Skeletal muscle satellite cell (primary cell): ENCODE results near the gene RGS11.
"Not testable (repeated sequence)": the region's sequence is repeated elsewhere in the genome, so short reads cannot be mapped to it uniquely, and the experiment has no call there.

Experiments
- H3K27me3 ChIP-seq: 2 replicates; pipeline ENCODE4 v1.7.0; 2013; ENCODE audit warnings: low read length; ENCODE audit not compliant: control insufficient read depth, insufficient read depth
- H3K36me3 ChIP-seq: 2 replicates; pipeline ENCODE4 v1.7.0; 2013; ENCODE audit warnings: mild to moderate bottlenecking, control low read depth, low read length; ENCODE audit not compliant: insufficient read depth
- H3K4me1 ChIP-seq: 2 replicates; pipeline ENCODE4 v1.7.0; 2013; ENCODE audit warnings: low read length; ENCODE audit not compliant: control insufficient read depth, insufficient read depth
- H3K4me2 ChIP-seq: 2 replicates; pipeline ENCODE4 v1.7.0; 2013; ENCODE audit warnings: mild to moderate bottlenecking, low read length
- H3K4me3 ChIP-seq: 2 replicates; pipeline ENCODE4 v1.7.0; 2013; ENCODE audit warnings: low read length
- H3K9ac ChIP-seq: 2 replicates; pipeline ENCODE4 v1.7.0; 2013; ENCODE audit warnings: mild to moderate bottlenecking, low read depth, low read length, moderate library complexity
- H3K9me3 ChIP-seq: replicated peaks from 2 replicates; pipeline ENCODE4 v1.7.0; 2013; ENCODE audit warnings: mild to moderate bottlenecking, control low read depth, low read length

Gene RGS11

GRCh38 chr16:265002-265529 is 10.7 kb downstream of the RGS11 start:
- H3K4me2 ChIP-seq: no peak overlapping the region
- no peak overlapping the region for H3K4me3 ChIP-seq
- H3K4me1 ChIP-seq: peaks cover 5% of the 10 kb centered on the region
- no peak overlapping the region for H3K9ac ChIP-seq
- H3K9me3 ChIP-seq: no peaks in the 10 kb centered on the region
- peaks cover 7% of the 10 kb centered on the region for H3K27me3 ChIP-seq
- H3K36me3 ChIP-seq: peaks cover 14% of the 10 kb centered on the region

GRCh38 chr16:264440-264951 is 11.2 kb downstream of the RGS11 start:
- Histone ChIP-seq H3K36me3 (peaks cover 14% of the 10 kb centered on the region), H3K9ac (no peak overlapping the region), H3K9me3 (no peaks in the 10 kb centered on the region), H3K4me2 (no peak overlapping the region), H3K27me3 (peaks cover 7% of the 10 kb centered on the region), H3K4me3 (no peak overlapping the region), H3K4me1 (peaks cover 5% of the 10 kb centered on the region)

GRCh38 chr16:263944-264343 is 11.8 kb downstream of the RGS11 start:
- Histone ChIP-seq H3K9ac (no peak overlapping the region), H3K9me3 (no peaks in the 10 kb centered on the region), H3K36me3 (peaks cover 14% of the 10 kb centered on the region), H3K27me3 (peaks cover 5% of the 10 kb centered on the region), H3K4me1 (peaks cover 5% of the 10 kb centered on the region), H3K4me2 (no peak overlapping the region), H3K4me3 (no peak overlapping the region)

GRCh38 chr16:263182-263774 is 12.5 kb downstream of the RGS11 start:
- H3K4me1 ChIP-seq: peaks cover 5% of the 10 kb centered on the region
- H3K27me3 ChIP-seq: no peaks in the 10 kb centered on the region
- H3K4me2 ChIP-seq: no peak overlapping the region
- peaks cover 14% of the 10 kb centered on the region for H3K36me3 ChIP-seq
- no peaks in the 10 kb centered on the region for H3K9me3 ChIP-seq
- no peak overlapping the region for H3K9ac ChIP-seq
- H3K4me3 ChIP-seq: no peak overlapping the region

GRCh38 chr16:262121-262745 is 13.5 kb downstream of the RGS11 start:
- no peak overlapping the region for H3K4me2 ChIP-seq
- no peak overlapping the region for H3K4me3 ChIP-seq
- H3K4me1 ChIP-seq: peaks cover 5% of the 10 kb centered on the region
- H3K9ac ChIP-seq: no peak overlapping the region
- peaks cover 14% of the 10 kb centered on the region for H3K36me3 ChIP-seq
- H3K9me3 ChIP-seq: no peaks in the 10 kb centered on the region
- no peaks in the 10 kb centered on the region for H3K27me3 ChIP-seq

GRCh38 chr16:261031-261691 is 14.6 kb downstream of the RGS11 start:
- Histone ChIP-seq H3K36me3 (peaks cover 14% of the 10 kb centered on the region), H3K4me2 (no peak overlapping the region), H3K9ac (no peak overlapping the region)

GRCh38 chr16:260326-260725 is 15.4 kb downstream of the RGS11 start:
- no peaks in the 10 kb centered on the region for H3K4me1 ChIP-seq

More at GRCh38 chr16:261031-261691, 14.6 kb downstream of the RGS11 start:
- no peak overlapping the region for H3K4me3 ChIP-seq
- H3K27me3 ChIP-seq: no peaks in the 10 kb centered on the region
- no peaks in the 10 kb centered on the region for H3K9me3 ChIP-seq
- peaks cover 5% of the 10 kb centered on the region for H3K4me1 ChIP-seq

GRCh38 chr16:259814-260253 is 15.9 kb downstream of the RGS11 start:
- no peak overlapping the region for H3K4me2 ChIP-seq
- no peaks in the 10 kb centered on the region for H3K4me1 ChIP-seq
- H3K9ac ChIP-seq: no peak overlapping the region
- H3K27me3 ChIP-seq: no peaks in the 10 kb centered on the region
- H3K9me3 ChIP-seq: no peaks in the 10 kb centered on the region
- H3K36me3 ChIP-seq: peaks cover 17% of the 10 kb centered on the region
- no peak overlapping the region for H3K4me3 ChIP-seq

More at GRCh38 chr16:260326-260725, 15.4 kb downstream of the RGS11 start:
- H3K27me3 ChIP-seq: no peaks in the 10 kb centered on the region
- H3K36me3 ChIP-seq: peaks cover 18% of the 10 kb centered on the region
- no peak overlapping the region for H3K9ac ChIP-seq
- H3K4me2 ChIP-seq: no peak overlapping the region
- no peak overlapping the region for H3K4me3 ChIP-seq
- H3K9me3 ChIP-seq: no peaks in the 10 kb centered on the region

GRCh38 chr16:259226-259625 is 16.5 kb downstream of the RGS11 start:
- H3K27me3 ChIP-seq: no peaks in the 10 kb centered on the region
- no peaks in the 10 kb centered on the region for H3K9me3 ChIP-seq
- no peak overlapping the region for H3K4me2 ChIP-seq
- H3K4me1 ChIP-seq: no peaks in the 10 kb centered on the region
- peaks cover 20% of the 10 kb centered on the region for H3K36me3 ChIP-seq
- H3K9ac ChIP-seq: no peak overlapping the region
- no peak overlapping the region for H3K4me3 ChIP-seq

GRCh38 chr16:258091-258490 is 17.7 kb downstream of the RGS11 start:
- H3K4me3 ChIP-seq, H3K4me2 ChIP-seq, H3K4me1 ChIP-seq, H3K9me3 ChIP-seq, H3K27me3 ChIP-seq, H3K9ac ChIP-seq: not testable (repeated sequence)
- H3K36me3 ChIP-seq: peaks cover 21% of the 10 kb centered on the region

- H3K4me1 ChIP-seq: no peaks in the 10 kb centered on the region
- H3K9me3 ChIP-seq: no peaks in the 10 kb centered on the region
- no peaks in the 10 kb centered on the region for H3K27me3 ChIP-seq
- H3K36me3 ChIP-seq: peaks cover 13% of the 10 kb centered on the region
- H3K9ac ChIP-seq: no peak overlapping the region
- H3K4me3 ChIP-seq: no peak overlapping the region
- no peak overlapping the region for H3K4me2 ChIP-seq
Observed at GRCh38 chr16:255183-255582, 20.6 kb downstream of the RGS11 start.
